Measurements from ENCODE around the gene TMEM44. TPM values are rescaled to one million over a fixed set of nuclear protein-coding genes. Genes with fewer than 3 reads are reported as not detected.
A peak's percentile ranks its signal among the peaks of the same experiment; 100 is the strongest.

Gene TMEM44
- total RNA-seq, 2 donors from 2014 or later: 4.7 to 8.5 TPM

DNA sequence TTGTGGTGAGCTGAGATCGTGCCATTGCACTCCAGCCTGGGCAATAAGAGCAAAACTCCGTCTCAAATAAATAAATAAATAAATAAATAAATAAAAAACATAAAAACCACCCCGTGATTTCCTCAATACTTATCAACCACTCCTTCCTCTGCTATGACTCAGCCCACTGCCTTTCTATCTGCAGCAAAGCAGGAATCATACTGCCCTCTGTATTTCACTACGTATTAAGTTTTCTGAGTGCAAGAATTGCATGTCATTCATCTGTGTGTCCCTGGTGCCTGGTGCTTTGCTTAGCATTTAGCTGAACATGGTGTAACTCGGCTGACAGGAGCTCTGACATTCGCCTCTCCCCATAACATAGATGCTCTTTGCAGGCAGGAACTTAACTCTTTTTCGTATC, 31.6 kb upstream of the TMEM44 start:
- ATAC-seq: no peak
- no peak for DNase-seq (ENCODE audit: low spot score)
- peaks cover 10 to 21% of the 10 kb centered on the region in 2 donors for H3K4me1 Mint-ChIP-seq (ENCODE audit: low read depth in 2 of 2)
- peaks cover 21% of the 10 kb centered on the region for H3K36me3 Mint-ChIP-seq
- no peaks in the 10 kb centered on the region for H3K27me3 Mint-ChIP-seq
- H3K4me3 Mint-ChIP-seq: no peak overlapping the region
- H3K9me3 Mint-ChIP-seq: no peaks in the 10 kb centered on the region
- H3K27ac Mint-ChIP-seq: no peak overlapping the region

DNA sequence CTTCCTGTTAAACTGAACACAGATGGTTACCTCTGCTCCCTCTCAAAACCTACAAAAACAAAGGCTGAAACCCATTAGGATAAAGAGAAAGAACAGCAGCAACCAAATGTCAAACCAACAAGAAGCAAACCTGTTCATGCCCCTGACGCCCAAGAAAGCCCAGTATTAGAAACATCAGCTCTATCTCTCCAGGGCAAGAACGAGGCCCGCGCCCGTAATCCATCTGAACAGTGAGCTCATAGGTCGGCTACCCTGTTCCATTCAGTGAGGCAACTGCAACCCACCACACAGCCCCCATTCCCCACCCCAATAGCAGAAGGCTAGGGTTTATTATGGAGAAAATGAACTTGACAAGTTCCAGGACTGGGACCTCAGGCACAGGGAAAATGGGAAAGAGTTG, 28.7 kb upstream of the TMEM44 start:
- Mint-ChIP-seq H3K36me3 (peaks cover 25% of the 10 kb centered on the region), H3K9me3 (no peaks in the 10 kb centered on the region)
- ATAC-seq: no peak

DNA sequence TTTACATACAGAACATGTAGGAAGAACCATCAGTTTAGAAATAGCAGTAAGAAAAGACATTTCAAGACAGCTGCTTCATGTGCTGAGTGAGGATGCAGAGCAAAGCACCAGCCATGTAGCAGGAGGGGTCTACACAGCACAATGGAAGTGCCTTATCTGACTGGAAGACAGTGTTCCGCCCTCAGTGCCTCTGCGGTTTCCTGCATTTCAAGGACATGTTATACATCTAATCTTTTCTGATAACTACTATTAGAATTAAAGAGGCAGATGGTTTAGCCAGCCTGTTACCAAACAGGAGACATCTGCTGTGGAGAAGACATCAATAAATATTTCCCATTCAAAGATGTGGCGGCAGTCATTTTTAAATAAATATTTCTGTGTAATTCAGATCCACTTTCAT, 28.2 kb upstream of the TMEM44 start:
- Mint-ChIP-seq H3K4me3 (no peak overlapping the region), H3K36me3 (peaks cover 25% of the 10 kb centered on the region), H3K27ac (peak overlapping the region in 1 of 2 donors; percentile 33), H3K9me3 (no peaks in the 10 kb centered on the region), H3K27me3 (no peaks in the 10 kb centered on the region), H3K4me1 (ENCODE audit: low read depth in 2 of 2) (peaks cover 0 to 9% of the 10 kb centered on the region in 2 donors)
- DNase-seq (ENCODE audit: low spot score): no peak
- no peak for ATAC-seq

More for the DNA sequence above, 28.7 kb upstream of the TMEM44 start:
- no peak for DNase-seq (ENCODE audit: low spot score)
- peak overlapping the region in 1 of 2 donors; percentile 17 for H3K27ac Mint-ChIP-seq
- peaks cover 0 to 9% of the 10 kb centered on the region in 2 donors for H3K4me1 Mint-ChIP-seq (ENCODE audit: low read depth in 2 of 2)
- no peak overlapping the region for H3K4me3 Mint-ChIP-seq
- H3K27me3 Mint-ChIP-seq: no peaks in the 10 kb centered on the region

DNA sequence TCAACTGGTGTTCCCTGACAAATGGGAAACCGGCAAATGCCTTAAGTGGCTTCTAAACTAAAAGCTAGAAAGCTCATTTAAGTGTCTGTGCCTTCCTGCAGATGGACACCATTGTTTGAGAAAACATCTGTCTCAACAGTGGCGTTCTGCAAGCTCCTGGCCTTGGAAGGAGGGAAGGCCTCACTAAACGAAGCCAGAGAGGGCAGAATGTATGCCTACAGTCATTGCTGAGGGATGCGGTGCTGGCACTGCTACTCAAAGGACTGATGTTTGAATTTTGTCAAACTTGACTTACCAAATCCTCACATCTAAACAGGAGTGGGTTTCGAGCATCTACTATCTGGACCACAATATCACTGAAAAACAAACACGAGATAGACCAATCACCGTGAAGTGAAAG, 26.6 kb upstream of the TMEM44 start:
- no peak for ATAC-seq
- Mint-ChIP-seq H3K4me1 (ENCODE audit: low read depth in 2 of 2) (peaks cover 6 to 11% of the 10 kb centered on the region in 2 donors), H3K27ac (no peak overlapping the region), H3K9me3 (no peaks in the 10 kb centered on the region), H3K36me3 (peaks cover 10% of the 10 kb centered on the region), H3K4me3 (no peak overlapping the region), H3K27me3 (no peaks in the 10 kb centered on the region)
- no peak for DNase-seq (ENCODE audit: low spot score)

DNA sequence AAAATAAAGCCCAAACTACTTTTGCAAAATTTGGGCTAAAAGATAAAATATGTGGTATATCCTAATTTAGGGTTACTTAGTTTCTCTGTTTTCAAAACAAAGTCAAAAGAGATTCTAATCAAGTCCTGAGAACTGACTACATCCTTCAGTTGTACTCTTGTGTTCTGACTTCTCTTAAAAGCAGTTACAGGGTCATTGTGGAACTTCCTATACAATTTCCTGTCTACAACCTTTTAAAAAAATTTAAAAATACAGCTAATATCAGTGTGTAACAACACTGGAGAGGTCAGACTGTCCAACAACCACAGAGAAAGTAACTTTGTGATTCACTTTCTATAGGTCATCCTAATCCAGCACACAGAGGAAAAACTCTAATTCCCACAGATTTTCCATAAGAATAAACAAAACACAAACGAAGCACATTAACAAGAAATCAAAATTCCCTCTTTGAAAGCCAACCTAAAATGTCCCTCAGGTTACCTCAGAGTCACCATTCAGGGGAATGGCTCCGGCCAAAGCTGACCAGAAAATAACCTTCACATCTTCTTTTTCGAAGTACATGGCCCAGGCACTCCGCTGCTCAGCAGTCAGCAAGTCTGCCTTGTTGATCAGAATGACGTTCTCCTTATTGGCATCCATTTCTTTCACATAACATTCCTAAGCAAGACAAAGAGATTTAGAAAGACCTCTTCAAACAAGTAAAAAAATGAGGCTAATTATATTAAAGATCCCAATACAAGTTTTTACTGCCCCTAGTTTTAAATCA, 25.4 kb upstream of the TMEM44 start:
- ATAC-seq (no peak), DNase-seq (ENCODE audit: low spot score) (no peak)
- Mint-ChIP-seq H3K4me3 (no peak overlapping the region), H3K27me3 (no peaks in the 10 kb centered on the region), H3K36me3 (peaks cover 17% of the 10 kb centered on the region), H3K9me3 (no peaks in the 10 kb centered on the region), H3K27ac (peak overlapping the region in 1 of 2 donors; percentile 51), H3K4me1 (ENCODE audit: low read depth in 2 of 2) (peaks cover 16 to 18% of the 10 kb centered on the region in 2 donors)

DNA sequence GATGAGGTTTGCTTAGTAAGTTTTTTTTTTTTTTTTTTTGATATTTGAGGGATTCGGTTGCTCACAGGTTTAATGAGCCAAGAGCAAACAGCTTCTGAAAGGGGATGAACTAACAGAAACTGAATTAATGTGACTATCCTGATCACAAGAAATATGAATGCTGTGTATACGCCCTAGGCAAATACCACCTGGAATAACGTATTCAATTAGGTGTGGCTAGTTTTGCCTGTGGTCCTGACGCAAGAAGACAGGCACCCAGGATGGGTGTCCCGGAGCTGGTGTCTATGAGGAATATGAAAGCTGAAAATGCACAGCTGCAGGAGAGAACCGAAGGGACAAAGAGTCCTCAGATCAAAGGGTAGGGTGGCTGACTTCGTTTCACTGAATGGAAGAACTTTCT, 24.2 kb upstream of the TMEM44 start:
- DNase-seq (ENCODE audit: low spot score): no peak
- H3K36me3 Mint-ChIP-seq: peaks cover 25% of the 10 kb centered on the region

DNA sequence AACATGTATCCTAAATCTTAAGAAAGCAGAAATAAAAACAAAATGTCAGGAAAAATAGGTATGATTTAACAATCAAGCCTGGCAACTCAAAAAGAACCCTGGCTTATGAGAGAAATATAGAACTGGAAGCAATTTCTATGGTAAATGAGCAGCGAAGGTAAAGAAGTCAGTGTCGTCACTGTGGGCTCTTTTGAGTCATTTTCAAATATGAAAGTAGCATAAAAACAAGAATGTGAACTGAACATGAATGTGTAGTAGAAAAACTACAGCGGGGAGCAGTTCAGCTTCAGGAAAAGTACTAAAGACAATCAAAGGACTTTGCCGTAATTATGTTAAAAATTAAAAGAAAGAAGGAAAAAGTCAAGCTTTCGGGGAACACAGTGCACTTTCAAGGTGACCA, 21.2 kb upstream of the TMEM44 start:
- Mint-ChIP-seq H3K27me3 (no peaks in the 10 kb centered on the region), H3K36me3 (peaks cover 40% of the 10 kb centered on the region), H3K4me1 (ENCODE audit: low read depth in 2 of 2) (peaks cover 9 to 16% of the 10 kb centered on the region in 2 donors), H3K27ac (peak overlapping the region; percentile 47 to 60), H3K9me3 (no peaks in the 10 kb centered on the region), H3K4me3 (peak overlapping the region; percentile 49)
- peak in 1 of 2 donors; percentile 76 for ATAC-seq
- no peak for DNase-seq (ENCODE audit: low spot score)

More for the DNA sequence above, 24.2 kb upstream of the TMEM44 start:
- Mint-ChIP-seq H3K27ac (no peak overlapping the region), H3K4me1 (ENCODE audit: low read depth in 2 of 2) (peaks cover 16 to 18% of the 10 kb centered on the region in 2 donors), H3K9me3 (no peaks in the 10 kb centered on the region), H3K4me3 (no peak overlapping the region), H3K27me3 (no peaks in the 10 kb centered on the region)
- no peak for ATAC-seq

DNA sequence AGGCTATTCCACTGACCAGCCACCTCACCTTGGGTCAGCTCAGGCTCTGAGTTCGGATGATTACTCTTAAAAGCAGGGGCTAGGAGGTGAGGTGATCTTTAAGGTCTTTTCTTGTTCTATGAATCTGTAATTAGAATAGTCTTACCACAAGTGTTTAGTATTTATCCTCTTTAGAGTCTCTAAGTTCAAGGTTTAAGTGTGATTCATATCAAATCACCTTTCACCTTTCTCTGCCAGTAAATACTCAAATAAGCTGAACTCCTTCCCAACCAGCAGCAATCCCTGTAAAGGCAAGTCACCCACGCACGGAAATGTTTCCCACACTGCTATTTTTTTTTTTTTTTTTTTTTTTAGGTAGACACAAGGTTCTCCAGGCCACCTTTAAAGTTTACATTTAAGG, 14.5 kb upstream of the TMEM44 start:
- Mint-ChIP-seq H3K27me3 (no peaks in the 10 kb centered on the region), H3K27ac (no peak overlapping the region), H3K4me1 (ENCODE audit: low read depth in 2 of 2) (no peaks in the 10 kb centered on the region), H3K36me3 (peaks cover 37% of the 10 kb centered on the region), H3K4me3 (no peak overlapping the region), H3K9me3 (no peaks in the 10 kb centered on the region)
- no peak for DNase-seq (ENCODE audit: low spot score)
- no peak for ATAC-seq

DNA sequence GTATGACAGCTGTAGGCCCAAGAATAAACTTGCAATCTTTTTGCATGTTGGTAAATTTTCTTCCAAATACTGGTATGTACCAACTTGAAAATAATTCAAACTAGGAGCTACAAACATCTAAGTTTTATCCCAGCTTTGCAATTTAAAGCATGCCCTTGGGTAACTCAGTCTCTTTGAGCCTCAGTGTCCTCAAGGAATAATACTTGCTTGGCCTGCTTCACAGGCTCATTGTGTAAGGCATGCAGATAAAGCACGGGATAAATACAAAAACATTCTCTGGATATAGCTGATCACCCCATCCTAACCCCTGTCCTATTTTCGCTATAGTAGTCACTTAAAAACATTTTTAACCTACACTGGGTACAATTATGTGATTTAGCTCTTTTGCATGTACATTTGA, 9.6 kb upstream of the TMEM44 start:
- Mint-ChIP-seq H3K9me3 (no peaks in the 10 kb centered on the region), H3K4me3 (no peak overlapping the region), H3K27ac (no peak overlapping the region), H3K36me3 (peaks cover 27% of the 10 kb centered on the region), H3K4me1 (ENCODE audit: low read depth in 2 of 2) (peaks cover 0 to 4% of the 10 kb centered on the region in 2 donors), H3K27me3 (no peaks in the 10 kb centered on the region)
- ATAC-seq (no peak), DNase-seq (ENCODE audit: low spot score) (no peak)

DNA sequence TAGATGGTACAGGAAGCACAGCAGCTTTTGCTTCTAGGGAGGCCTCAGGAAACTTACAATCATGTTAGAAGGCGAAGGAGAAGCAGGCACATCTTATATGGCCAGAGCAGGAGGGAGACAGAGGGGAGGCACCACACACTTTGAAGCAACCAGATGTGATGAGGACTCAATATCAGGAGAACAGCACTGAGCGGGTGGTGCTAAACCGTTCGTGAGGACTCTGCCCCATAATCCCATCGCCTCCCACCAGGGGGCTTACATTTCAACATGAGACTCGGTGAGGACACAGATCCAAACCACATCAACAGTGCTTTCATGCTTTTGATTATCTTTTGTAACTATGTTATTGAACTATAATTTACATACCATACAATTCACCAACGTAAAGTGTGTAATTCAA, 7.6 kb upstream of the TMEM44 start:
- Mint-ChIP-seq H3K27me3 (no peaks in the 10 kb centered on the region), H3K4me3 (no peak overlapping the region), H3K9me3 (no peaks in the 10 kb centered on the region), H3K27ac (no peak overlapping the region), H3K4me1 (ENCODE audit: low read depth in 2 of 2) (peaks cover 0 to 4% of the 10 kb centered on the region in 2 donors), H3K36me3 (peaks cover 26% of the 10 kb centered on the region)
- DNase-seq (ENCODE audit: low spot score): no peak
- ATAC-seq: no peak

DNA sequence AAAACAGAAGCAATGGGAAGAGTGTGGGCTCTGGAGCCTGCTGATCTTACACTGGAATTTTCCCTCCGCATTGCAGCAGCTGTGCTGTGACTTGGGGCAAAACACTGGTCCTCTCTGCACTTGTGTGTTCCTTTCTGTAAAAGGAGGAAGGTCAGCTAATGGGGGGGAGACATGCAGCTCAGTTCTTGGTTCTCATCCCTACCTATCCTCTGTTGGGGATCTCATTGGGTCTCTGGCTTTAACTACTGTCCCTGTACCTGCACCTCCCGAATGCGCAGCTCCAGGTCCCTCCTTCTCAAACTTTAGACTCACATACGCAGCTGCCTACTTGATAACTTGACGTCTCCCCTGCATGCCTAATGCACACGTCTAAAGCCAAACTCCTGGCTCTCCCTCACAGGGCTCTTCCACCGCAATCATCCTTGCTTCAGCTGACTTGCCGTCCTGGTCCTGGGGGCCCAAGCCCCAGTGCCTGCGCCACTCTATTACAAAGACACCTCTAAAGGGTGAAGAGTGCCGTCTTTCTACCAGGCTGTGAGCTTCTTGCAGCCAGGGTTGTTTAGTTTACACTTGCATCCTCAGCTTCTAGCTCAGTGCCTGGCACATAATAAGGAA, 5.9 kb upstream of the TMEM44 start:
- DNase-seq (ENCODE audit: low spot score) (no peak), ATAC-seq (no peak)
- Mint-ChIP-seq H3K36me3 (peaks cover 13% of the 10 kb centered on the region), H3K4me1 (ENCODE audit: low read depth in 2 of 2) (peaks cover 0 to 7% of the 10 kb centered on the region in 2 donors), H3K27me3 (no peaks in the 10 kb centered on the region), H3K27ac (no peak overlapping the region), H3K4me3 (no peak overlapping the region), H3K9me3 (no peaks in the 10 kb centered on the region)

DNA sequence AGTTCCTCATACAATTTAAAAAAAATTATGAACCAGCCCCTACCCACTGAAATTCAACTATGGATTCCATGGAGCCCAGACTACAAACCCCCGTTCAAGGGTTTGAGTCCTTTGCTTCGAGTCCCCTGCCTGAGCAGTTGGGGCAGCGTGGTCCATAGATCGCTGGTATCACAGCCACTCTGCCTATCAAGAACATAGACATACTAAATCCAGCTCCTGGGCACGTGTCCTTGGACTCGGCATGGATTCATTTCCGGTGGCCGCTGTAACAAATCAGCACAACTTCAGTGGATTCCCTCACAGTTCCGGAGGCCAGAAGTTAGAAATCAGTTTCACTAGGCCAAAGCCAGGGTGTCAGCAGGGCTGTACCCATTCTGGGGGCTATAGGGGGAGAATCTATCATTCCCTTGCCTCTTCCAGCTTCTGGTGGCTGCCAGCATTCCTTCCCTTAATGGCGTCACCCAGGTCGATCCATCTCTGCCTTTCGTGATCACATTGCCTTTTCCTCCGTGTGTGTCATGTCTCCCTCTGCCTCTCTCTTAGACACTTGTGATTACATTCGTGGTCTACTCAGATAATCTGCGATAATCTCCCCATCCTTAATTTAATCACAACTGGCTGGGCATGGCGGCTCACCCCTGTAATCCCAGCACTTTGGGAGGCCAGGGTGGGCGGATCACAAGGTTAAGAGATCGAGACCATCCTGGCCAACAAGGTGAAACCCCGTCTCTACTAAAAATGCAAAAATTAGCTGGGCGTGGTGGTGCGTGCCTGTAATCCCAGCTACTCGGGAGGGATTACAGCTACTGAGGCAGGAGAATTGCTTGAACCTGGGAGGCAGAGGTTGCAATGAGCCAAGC, 4.6 kb upstream of the TMEM44 start:
- Mint-ChIP-seq H3K4me1 (ENCODE audit: low read depth in 2 of 2) (peaks cover 4 to 10% of the 10 kb centered on the region in 2 donors), H3K27me3 (no peaks in the 10 kb centered on the region), H3K36me3 (peaks cover 8% of the 10 kb centered on the region), H3K27ac (no peak overlapping the region), H3K9me3 (no peaks in the 10 kb centered on the region), H3K4me3 (no peak overlapping the region)
- no peak for DNase-seq (ENCODE audit: low spot score)
- ATAC-seq: no peak

DNA sequence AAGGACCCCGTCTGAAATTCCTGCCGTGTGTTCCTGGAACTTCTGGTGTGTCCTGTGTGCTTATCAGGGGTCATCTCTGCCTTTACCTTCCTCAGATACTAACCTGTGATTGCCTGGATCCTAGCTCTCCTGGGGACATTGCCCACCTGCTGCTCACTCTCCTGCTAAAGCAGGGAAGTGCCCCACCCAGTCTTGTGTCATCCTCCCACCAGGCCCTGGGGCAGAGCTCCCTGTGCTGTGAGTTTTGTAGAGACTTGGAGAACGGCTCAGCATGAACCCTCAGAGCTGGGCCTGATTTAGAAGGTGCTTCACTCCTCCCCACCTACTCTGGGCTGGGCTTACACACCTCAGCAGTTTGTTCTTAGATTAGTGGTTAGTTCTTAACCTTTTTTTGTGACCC, 3.8 kb upstream of the TMEM44 start:
- DNase-seq (ENCODE audit: low spot score): no peak
- H3K36me3 Mint-ChIP-seq: peaks cover 3% of the 10 kb centered on the region
- no peaks in the 10 kb centered on the region for H3K27me3 Mint-ChIP-seq
- no peak overlapping the region for H3K27ac Mint-ChIP-seq
- no peak for ATAC-seq
- H3K4me3 Mint-ChIP-seq: no peak overlapping the region
- H3K4me1 Mint-ChIP-seq (ENCODE audit: low read depth in 2 of 2): peaks cover 4 to 10% of the 10 kb centered on the region in 2 donors
- no peaks in the 10 kb centered on the region for H3K9me3 Mint-ChIP-seq
